GM06990 (cell line): ENCODE measurements around the gene SLC25A41.

ENCODE experiments used
- DNase-seq: peaks from one replicate; pipeline ENCODE4 v3.0.0-alpha.2; 2011; ENCODE audit not compliant: insufficient read length; ENCODE audit errors: extremely low read depth
- H3K27me3 ChIP-seq: replicated peaks from 2 replicates; pipeline ENCODE4 v1.6.0; 2011; ENCODE audit warnings: low read length; ENCODE audit not compliant: control insufficient read depth, insufficient read depth
- H3K36me3 ChIP-seq: 2 replicates; pipeline ENCODE4 v1.5.1; 2011; ENCODE audit warnings: low read length; ENCODE audit not compliant: control insufficient read depth, insufficient read depth
- H3K4me3 ChIP-seq: replicated peaks from 2 replicates; pipeline ENCODE4 v1.5.1; 2011; ENCODE audit warnings: low read depth, mild to moderate bottlenecking, control low read depth, low read length
- TF ChIP-seq, protein P1 (sequence below): IDR thresholded peaks from 2 replicates; pipeline ENCODE4 v1.5.1; 2011; ENCODE audit warnings: low read length, control low read depth, mild to moderate bottlenecking, inconsistent platforms; ENCODE audit not compliant: insufficient read depth, poor library complexity, severe bottlenecking

Gene SLC25A41

GRCh38 chr19:6433663-6434062, at the start of gene SLC25A41:
SLC25A41 (minus strand) TSS chr19:6433763; CDS start chr19:6433693, 70 bp downstream.
- DNase-seq: no peak
- TF ChIP-seq, protein P1, sequence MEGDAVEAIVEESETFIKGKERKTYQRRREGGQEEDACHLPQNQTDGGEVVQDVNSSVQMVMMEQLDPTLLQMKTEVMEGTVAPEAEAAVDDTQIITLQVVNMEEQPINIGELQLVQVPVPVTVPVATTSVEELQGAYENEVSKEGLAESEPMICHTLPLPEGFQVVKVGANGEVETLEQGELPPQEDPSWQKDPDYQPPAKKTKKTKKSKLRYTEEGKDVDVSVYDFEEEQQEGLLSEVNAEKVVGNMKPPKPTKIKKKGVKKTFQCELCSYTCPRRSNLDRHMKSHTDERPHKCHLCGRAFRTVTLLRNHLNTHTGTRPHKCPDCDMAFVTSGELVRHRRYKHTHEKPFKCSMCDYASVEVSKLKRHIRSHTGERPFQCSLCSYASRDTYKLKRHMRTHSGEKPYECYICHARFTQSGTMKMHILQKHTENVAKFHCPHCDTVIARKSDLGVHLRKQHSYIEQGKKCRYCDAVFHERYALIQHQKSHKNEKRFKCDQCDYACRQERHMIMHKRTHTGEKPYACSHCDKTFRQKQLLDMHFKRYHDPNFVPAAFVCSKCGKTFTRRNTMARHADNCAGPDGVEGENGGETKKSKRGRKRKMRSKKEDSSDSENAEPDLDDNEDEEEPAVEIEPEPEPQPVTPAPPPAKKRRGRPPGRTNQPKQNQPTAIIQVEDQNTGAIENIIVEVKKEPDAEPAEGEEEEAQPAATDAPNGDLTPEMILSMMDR: no peak
- no peaks in the 10 kb centered on the region for H3K27me3 ChIP-seq
- H3K36me3 ChIP-seq: no peaks in the 10 kb centered on the region
- H3K4me3 ChIP-seq: no peak within 1 kb of the TSS

GRCh38 chr19:6483235-6483634, 49.7 kb upstream of the SLC25A41 start:
- Histone ChIP-seq H3K36me3 (peaks cover 7% of the 10 kb centered on the region), H3K4me3 (no peak overlapping the region), H3K27me3 (no peaks in the 10 kb centered on the region)
- TF ChIP-seq, protein P1: no peak
- no peak for DNase-seq

- peaks cover 7% of the 10 kb centered on the region for H3K36me3 ChIP-seq
- no peaks in the 10 kb centered on the region for H3K27me3 ChIP-seq
- DNase-seq: no peak
- H3K4me3 ChIP-seq: no peak overlapping the region; the same call in 1 of the 2 replicates
- TF ChIP-seq, protein P1: no peak
Observed at GRCh38 chr19:6482343-6482686, 48.8 kb upstream of the SLC25A41 start.

- no peaks in the 10 kb centered on the region for H3K27me3 ChIP-seq
- peak; percentile 84 for DNase-seq
- H3K36me3 ChIP-seq: peaks cover 12% of the 10 kb centered on the region
- peak within 1 kb of the TSS; percentile 79 for H3K4me3 ChIP-seq
- TF ChIP-seq, protein P1: peak; percentile 62
Observed at GRCh38 chr19:6481541-6482342, 48.2 kb upstream of the SLC25A41 start, which contains the start of gene DENND1C. DENND1C (minus strand) TSS chr19:6481787; CDS start chr19:6481695, 92 bp downstream.

DNA sequence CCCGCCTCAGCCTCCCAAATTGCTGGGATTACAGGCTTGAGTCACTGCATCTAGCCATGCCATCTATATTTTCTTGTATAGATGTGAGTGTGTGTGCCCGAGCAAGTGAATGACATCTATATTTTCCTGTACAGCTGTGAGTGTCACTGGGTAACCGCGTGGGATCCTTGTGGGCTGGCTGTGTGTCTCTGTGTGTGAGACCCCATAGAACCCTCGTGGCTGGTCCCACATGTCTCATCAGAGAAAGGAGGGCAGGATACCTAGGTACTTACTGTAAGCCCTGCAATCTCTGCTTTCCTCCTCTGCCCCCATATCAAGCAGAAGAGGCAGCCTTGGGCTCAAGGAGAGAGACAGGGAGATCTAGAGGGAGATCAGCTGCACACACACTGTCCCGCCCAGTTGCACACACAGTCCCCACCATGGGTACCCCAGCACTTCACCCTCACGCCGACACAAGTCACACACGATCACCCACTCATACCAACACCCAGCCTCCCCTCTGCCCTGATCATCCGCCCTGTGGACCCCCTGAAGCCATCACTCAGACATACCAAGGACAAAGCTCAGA, 47.4 kb upstream of the SLC25A41 start:
- no peaks in the 10 kb centered on the region for H3K27me3 ChIP-seq
- H3K4me3 ChIP-seq: peak overlapping the region; percentile 79
- DNase-seq: no peak
- H3K36me3 ChIP-seq: peaks cover 18% of the 10 kb centered on the region
- TF ChIP-seq, protein P1: no peak
